ENCODE data around the gene PRSS53. TPM values are rescaled to one million over a fixed set of nuclear protein-coding genes. Genes with fewer than 3 reads are reported as not detected.

Gene PRSS53
- total RNA-seq, 1 experiment from 2014 or later: 7.7 TPM

DNA sequence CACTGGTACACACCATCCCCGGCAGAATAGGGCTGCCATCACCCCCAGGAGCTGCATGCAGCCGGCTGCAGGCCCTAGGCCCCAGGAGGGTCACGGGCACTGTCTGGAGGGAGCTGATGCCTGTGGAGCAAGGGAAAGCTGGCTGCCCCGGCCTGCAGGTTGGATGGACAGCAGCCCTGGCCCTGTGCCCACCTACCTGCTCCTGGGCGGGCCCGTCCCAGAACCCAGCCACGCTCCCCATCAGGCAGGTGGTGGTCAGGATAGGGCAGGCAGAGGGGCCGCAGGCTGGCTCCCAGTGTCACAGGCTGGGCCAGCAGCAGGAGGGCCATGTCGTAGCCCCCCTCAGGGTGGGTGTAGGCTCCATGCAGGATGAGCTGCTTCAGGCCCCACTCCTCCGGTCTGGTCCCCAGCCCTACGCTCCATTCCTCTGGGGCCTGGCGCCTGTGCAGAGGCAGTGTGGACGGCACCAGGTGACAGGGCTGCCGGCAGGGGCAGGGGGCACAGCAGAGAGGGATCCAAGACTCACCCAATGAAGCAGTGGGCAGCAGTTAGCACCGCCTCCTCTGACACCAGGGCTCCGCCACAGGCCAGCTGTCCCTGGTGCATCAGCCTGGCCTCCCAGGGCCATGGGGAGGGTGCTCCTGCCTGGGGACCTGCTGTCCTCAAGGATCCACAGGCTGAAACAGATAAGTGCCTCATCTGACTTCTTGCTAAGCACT, 4.0 kb downstream of the PRSS53 start:
- TF ChIP-seq, protein P1, sequence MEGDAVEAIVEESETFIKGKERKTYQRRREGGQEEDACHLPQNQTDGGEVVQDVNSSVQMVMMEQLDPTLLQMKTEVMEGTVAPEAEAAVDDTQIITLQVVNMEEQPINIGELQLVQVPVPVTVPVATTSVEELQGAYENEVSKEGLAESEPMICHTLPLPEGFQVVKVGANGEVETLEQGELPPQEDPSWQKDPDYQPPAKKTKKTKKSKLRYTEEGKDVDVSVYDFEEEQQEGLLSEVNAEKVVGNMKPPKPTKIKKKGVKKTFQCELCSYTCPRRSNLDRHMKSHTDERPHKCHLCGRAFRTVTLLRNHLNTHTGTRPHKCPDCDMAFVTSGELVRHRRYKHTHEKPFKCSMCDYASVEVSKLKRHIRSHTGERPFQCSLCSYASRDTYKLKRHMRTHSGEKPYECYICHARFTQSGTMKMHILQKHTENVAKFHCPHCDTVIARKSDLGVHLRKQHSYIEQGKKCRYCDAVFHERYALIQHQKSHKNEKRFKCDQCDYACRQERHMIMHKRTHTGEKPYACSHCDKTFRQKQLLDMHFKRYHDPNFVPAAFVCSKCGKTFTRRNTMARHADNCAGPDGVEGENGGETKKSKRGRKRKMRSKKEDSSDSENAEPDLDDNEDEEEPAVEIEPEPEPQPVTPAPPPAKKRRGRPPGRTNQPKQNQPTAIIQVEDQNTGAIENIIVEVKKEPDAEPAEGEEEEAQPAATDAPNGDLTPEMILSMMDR (conservative IDR thresholded peaks at IDR 0.05): no peak
- no peak for TF ChIP-seq EZH2 (IDR thresholded peaks at IDR 0.05; ENCODE audit: low read depth)
- ChIA-PET CTCF (no interaction called here), POLR2A (ENCODE audit: unreplicated experiment) (interaction anchor here (0.5 to 0.6 kb wide), 2 partner anchors 30 to 346 kb away, joined by 5 to 18 read pairs; no protein-coding TSS in a partner anchor)
- intact Hi-C loops (cut with micrococcal nuclease; ENCODE audit: unreplicated experiment): no loop called here
- no peaks in the 10 kb centered on the region for H3K9me3 ChIP-seq (ENCODE audit: insufficient read depth, low read depth)
- no TSS peak for BruUV-seq (replicated peaks)
- H3K9me2 ChIP-seq (ENCODE audit: insufficient read depth): no peaks in the 10 kb centered on the region
- no peak for DNase-seq
- peaks cover 5% of the 10 kb centered on the region for H3K36me3 ChIP-seq (ENCODE audit: low read depth)
- no peaks in the 10 kb centered on the region for H3K79me2 ChIP-seq (ENCODE audit: low read depth)
- no peak overlapping the region for H3K4me2 ChIP-seq
- H3K27me3 ChIP-seq (ENCODE audit: insufficient read depth, low read depth): no peaks in the 10 kb centered on the region
- H4K20me1 ChIP-seq (ENCODE audit: insufficient read depth): peaks cover 25% of the 10 kb centered on the region
- no peak overlapping the region for H3K27ac ChIP-seq
- peaks cover 17% of the 10 kb centered on the region; the same call in 1 of the 2 replicates for H3F3A ChIP-seq (ENCODE audit: insufficient read depth, low read depth)
- H3K4me1 ChIP-seq (replicated peaks; ENCODE audit: insufficient read depth): no peaks in the 10 kb centered on the region
- no peak overlapping the region for H2AFZ ChIP-seq
- no peak overlapping the region for H3K4me3 ChIP-seq

DNA sequence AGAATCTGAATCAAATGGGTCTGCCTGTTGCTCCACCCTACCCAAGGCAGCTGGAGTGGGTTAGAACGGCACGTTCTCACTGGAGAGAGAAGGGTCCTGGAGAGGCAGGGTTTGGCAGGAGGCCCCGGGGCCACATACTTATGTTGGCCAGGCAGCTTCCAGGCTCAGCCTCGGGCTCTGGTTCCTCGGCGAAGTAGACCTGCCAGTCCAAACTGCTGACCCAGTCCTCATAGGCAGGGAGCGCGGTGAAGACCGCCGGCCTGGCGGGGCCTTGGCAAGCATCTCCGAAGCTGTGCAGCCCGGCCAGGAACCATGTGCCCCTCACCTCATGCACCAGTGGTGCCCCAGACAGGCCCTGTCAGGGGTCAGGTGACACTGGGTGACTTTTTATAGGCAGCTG, 4.8 kb downstream of the PRSS53 start:
- Histone ChIP-seq H3F3A (ENCODE audit: insufficient read depth, low read depth) (peaks cover 17% of the 10 kb centered on the region; the same call in 1 of the 2 replicates), H2AFZ (no peak overlapping the region), H3K36me3 (ENCODE audit: low read depth) (peaks cover 5% of the 10 kb centered on the region), H4K20me1 (ENCODE audit: insufficient read depth) (peaks cover 33% of the 10 kb centered on the region), H3K4me2 (no peak overlapping the region), H3K4me1 (replicated peaks; ENCODE audit: insufficient read depth) (no peaks in the 10 kb centered on the region), H3K79me2 (ENCODE audit: low read depth) (no peaks in the 10 kb centered on the region), H3K9me2 (ENCODE audit: insufficient read depth) (no peaks in the 10 kb centered on the region), H3K9me3 (ENCODE audit: insufficient read depth, low read depth) (no peaks in the 10 kb centered on the region), H3K4me3 (no peak overlapping the region), H3K27me3 (ENCODE audit: insufficient read depth, low read depth) (no peaks in the 10 kb centered on the region), H3K27ac (no peak overlapping the region)
- no TSS peak for BruUV-seq (replicated peaks)
- CTCF ChIA-PET: no interaction called here
- intact Hi-C loops (cut with micrococcal nuclease; ENCODE audit: unreplicated experiment): no loop called here
- no peak for DNase-seq
- POLR2A ChIA-PET (ENCODE audit: unreplicated experiment): no interaction called here
- TF ChIP-seq EZH2 (IDR thresholded peaks at IDR 0.05; ENCODE audit: low read depth): no peak
- TF ChIP-seq, protein P1 (conservative IDR thresholded peaks at IDR 0.05): no peak

DNA sequence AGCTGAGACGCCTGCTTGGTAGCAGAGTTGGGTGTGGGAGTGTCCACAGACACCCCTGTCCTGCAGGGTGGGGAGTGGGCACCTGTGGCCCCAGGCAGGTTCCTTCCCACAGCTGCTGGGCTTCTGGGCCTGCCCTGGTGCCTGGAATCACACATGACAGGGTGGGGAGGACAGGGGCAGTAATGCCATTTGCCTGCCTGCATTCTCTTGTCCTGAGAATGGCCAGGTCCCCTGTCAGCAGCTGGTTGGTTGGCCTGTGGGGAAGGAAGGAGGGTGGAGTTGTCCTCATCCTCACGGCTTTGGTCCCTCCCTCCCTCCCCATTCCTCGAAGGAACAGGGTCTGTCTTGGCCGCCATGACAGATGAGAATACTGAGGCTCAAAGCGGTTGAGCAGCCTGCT, 5.2 kb downstream of the PRSS53 start:
- POLR2A ChIA-PET (ENCODE audit: unreplicated experiment): no interaction called here

More for the DNA sequence above, 5.2 kb downstream of the PRSS53 start:
- H3K4me3 ChIP-seq: no peak overlapping the region
- H3F3A ChIP-seq (ENCODE audit: insufficient read depth, low read depth): peaks cover 17% of the 10 kb centered on the region; the same call in 1 of the 2 replicates
- intact Hi-C loops (cut with micrococcal nuclease; ENCODE audit: unreplicated experiment): no loop called here
- peaks cover 5% of the 10 kb centered on the region for H3K36me3 ChIP-seq (ENCODE audit: low read depth)
- CTCF ChIA-PET: no interaction called here
- BruUV-seq (replicated peaks): no TSS peak
- H3K79me2 ChIP-seq (ENCODE audit: low read depth): no peaks in the 10 kb centered on the region
- H3K27ac ChIP-seq: no peak overlapping the region
- DNase-seq: no peak
- H3K4me2 ChIP-seq: no peak overlapping the region
- no peaks in the 10 kb centered on the region for H3K9me2 ChIP-seq (ENCODE audit: insufficient read depth)
- TF ChIP-seq, protein P1 (conservative IDR thresholded peaks at IDR 0.05): no peak
- TF ChIP-seq EZH2 (IDR thresholded peaks at IDR 0.05; ENCODE audit: low read depth): no peak
- no peaks in the 10 kb centered on the region for H3K4me1 ChIP-seq (replicated peaks; ENCODE audit: insufficient read depth)
- H4K20me1 ChIP-seq (ENCODE audit: insufficient read depth): peaks cover 35% of the 10 kb centered on the region
- no peaks in the 10 kb centered on the region for H3K9me3 ChIP-seq (ENCODE audit: insufficient read depth, low read depth)
- H2AFZ ChIP-seq: no peak overlapping the region
- no peaks in the 10 kb centered on the region for H3K27me3 ChIP-seq (ENCODE audit: insufficient read depth, low read depth)
